Mesothelial cell of epicardium (in vitro differentiated cells): ENCODE results near the gene B4GALT4. TPM values are rescaled to one million over a fixed set of nuclear protein-coding genes. Genes with fewer than 3 reads are reported as not detected.

ENCODE experiments used
- DNase-seq, 2 experiments: peaks; one replicate each; pipeline ENCODE4 v3.0.0; 2021; ENCODE audit warnings: low spot score in 2 of 2; ENCODE audit not compliant: unreplicated experiment in 2 of 2
- H3K27ac Mint-ChIP-seq: 2 replicates; pipeline ENCODE4 v1.8.0; 2021; ENCODE audit warnings: mixed read lengths
- H3K27me3 Mint-ChIP-seq: 2 replicates; pipeline ENCODE4 v1.8.0; 2021; ENCODE audit warnings: low read depth, mixed read lengths
- H3K36me3 Mint-ChIP-seq: 2 replicates; pipeline ENCODE4 v1.8.0; 2021; ENCODE audit warnings: mixed read lengths
- H3K4me1 Mint-ChIP-seq: 2 replicates; pipeline ENCODE4 v1.8.0; 2021; ENCODE audit warnings: mixed read lengths
- H3K4me3 Mint-ChIP-seq: 2 replicates; pipeline ENCODE4 v1.8.0; 2021; ENCODE audit warnings: mild to moderate bottlenecking, moderate library complexity, mixed read lengths
- H3K9me3 Mint-ChIP-seq: 2 replicates; pipeline ENCODE4 v1.8.0; 2021; ENCODE audit warnings: mixed read lengths
- CTCF ChIP-seq: fragments of 200-600 bp; sonication (generic); IDR thresholded peaks from one replicate; pipeline ENCODE4 v1.5.0; 2021; ENCODE audit warnings: antibody characterized with exemption; ENCODE audit not compliant: unreplicated experiment
- total RNA-seq: library from RNA; stranded (reverse); gene quantifications from 3 replicates; pipeline ENCODE4 v1.2.1, GENCODE V29; 2021

The B4GALT4 gene
- total RNA-seq, 1 donor from 2014 or later: 23.1 TPM

- peaks cover 8% of the 10 kb centered on the region for H3K4me1 Mint-ChIP-seq
Measured at GRCh38 chr3:119235151-119235550, 5.5 kb downstream of the B4GALT4 start.

GRCh38 chr3:119234610-119235009, 6.1 kb downstream of the B4GALT4 start:
- no peak overlapping the region for H3K27ac Mint-ChIP-seq
- H3K4me1 Mint-ChIP-seq: peaks cover 4% of the 10 kb centered on the region
- no peak for TF ChIP-seq CTCF
- no peak for DNase-seq
- peaks cover 43% of the 10 kb centered on the region for H3K36me3 Mint-ChIP-seq
- no peaks in the 10 kb centered on the region for H3K9me3 Mint-ChIP-seq
- no peak overlapping the region for H3K4me3 Mint-ChIP-seq
- H3K27me3 Mint-ChIP-seq: no peaks in the 10 kb centered on the region

More at GRCh38 chr3:119235151-119235550, 5.5 kb downstream of the B4GALT4 start:
- H3K9me3 Mint-ChIP-seq: no peaks in the 10 kb centered on the region
- no peak overlapping the region for H3K4me3 Mint-ChIP-seq
- TF ChIP-seq CTCF: no peak
- no peaks in the 10 kb centered on the region for H3K27me3 Mint-ChIP-seq
- no peak for DNase-seq
- peaks cover 38% of the 10 kb centered on the region for H3K36me3 Mint-ChIP-seq
- no peak overlapping the region for H3K27ac Mint-ChIP-seq

- H3K4me1 Mint-ChIP-seq: no peaks in the 10 kb centered on the region
- H3K4me3 Mint-ChIP-seq: no peak overlapping the region
- no peaks in the 10 kb centered on the region for H3K27me3 Mint-ChIP-seq
- TF ChIP-seq CTCF: no peak
- DNase-seq: no peak
- H3K9me3 Mint-ChIP-seq: peaks cover 5% of the 10 kb centered on the region
- no peak overlapping the region for H3K27ac Mint-ChIP-seq
- H3K36me3 Mint-ChIP-seq: peaks cover 52% of the 10 kb centered on the region
Measured at GRCh38 chr3:119230745-119231144, 9.9 kb downstream of the B4GALT4 start.

GRCh38 chr3:119230071-119230470, 10.6 kb downstream of the B4GALT4 start:
- no peak for TF ChIP-seq CTCF
- Mint-ChIP-seq H3K4me3 (no peak overlapping the region), H3K27ac (peak overlapping the region; percentile 51), H3K27me3 (no peaks in the 10 kb centered on the region), H3K4me1 (no peaks in the 10 kb centered on the region), H3K9me3 (peaks cover 5% of the 10 kb centered on the region), H3K36me3 (peaks cover 46% of the 10 kb centered on the region)
- no peak for DNase-seq

- H3K27me3 Mint-ChIP-seq: no peaks in the 10 kb centered on the region
- no peak overlapping the region for H3K4me3 Mint-ChIP-seq
- H3K27ac Mint-ChIP-seq: no peak overlapping the region
- no peaks in the 10 kb centered on the region for H3K4me1 Mint-ChIP-seq
- no peak for DNase-seq
- TF ChIP-seq CTCF: no peak
- peaks cover 5% of the 10 kb centered on the region for H3K9me3 Mint-ChIP-seq
- peaks cover 40% of the 10 kb centered on the region for H3K36me3 Mint-ChIP-seq
Measured at GRCh38 chr3:119229190-119229589, 11.5 kb downstream of the B4GALT4 start.

- no peaks in the 10 kb centered on the region for H3K27me3 Mint-ChIP-seq
- H3K4me1 Mint-ChIP-seq: no peaks in the 10 kb centered on the region
- DNase-seq: no peak
- no peak for TF ChIP-seq CTCF
- no peak overlapping the region for H3K27ac Mint-ChIP-seq
- no peak overlapping the region for H3K4me3 Mint-ChIP-seq
- H3K36me3 Mint-ChIP-seq: peaks cover 40% of the 10 kb centered on the region
- H3K9me3 Mint-ChIP-seq: peaks cover 5% of the 10 kb centered on the region
Measured at GRCh38 chr3:119228373-119229145, 12.1 kb downstream of the B4GALT4 start.
